ENCODE measurements around the gene KIF26B. TPM values are rescaled to one million over a fixed set of nuclear protein-coding genes. Genes with fewer than 3 reads are reported as not detected.

The KIF26B gene
- total and polyA plus RNA-seq, 2 experiments from 2014 or later: 0.03 to 0.76 TPM

- TF ChIP-seq ZNF462 (CRISPR knock-in tag; IDR thresholded peaks at IDR 0.05): no peak
These were observed 594.3 kb downstream of the KIF26B start (continued) for GRCh38 chr1:245749053-245749452.

- no peaks in the 10 kb centered on the region for H3K79me2 ChIP-seq (replicated peaks; ENCODE audit: insufficient read depth)
- no peak overlapping the region for H3K4me3 ChIP-seq
- DNase-seq (ENCODE audit: low spot score) (no peak), ATAC-seq (no peak)
- Mint-ChIP-seq H3K4me3 (no peak overlapping the region), H3K27ac (no peak overlapping the region), H3K9me3 (peaks cover 12% of the 10 kb centered on the region; the same call in 2 of the 3 replicates), H3K36me3 (ENCODE audit: low read depth) (peaks cover 11% of the 10 kb centered on the region), H3K27me3 (ENCODE audit: insufficient read depth, low read depth, poor library complexity) (no peaks in the 10 kb centered on the region), H3K4me1 (peaks cover 25% of the 10 kb centered on the region)
- H2AFZ ChIP-seq: no peak overlapping the region
- H3K36me3 ChIP-seq (ENCODE audit: insufficient read depth): no peaks in the 10 kb centered on the region
- H3K4me1 ChIP-seq (ENCODE audit: insufficient read depth): peaks cover 10% of the 10 kb centered on the region; the same call in 1 of the 2 replicates
- H3F3A ChIP-seq (replicated peaks; ENCODE audit: low read depth): no peaks in the 10 kb centered on the region
- H3K27ac ChIP-seq (ENCODE audit: low read depth): no peak overlapping the region
- no peaks in the 10 kb centered on the region for H4K20me1 ChIP-seq (replicated peaks; ENCODE audit: insufficient read depth)
- no peaks in the 10 kb centered on the region for H3K9me2 ChIP-seq (ENCODE audit: insufficient read depth)
- no peak overlapping the region for H3K4me2 ChIP-seq
- H3K27me3 ChIP-seq (ENCODE audit: insufficient read depth): no peaks in the 10 kb centered on the region
- TF ChIP-seq CREB1 (CRISPR knock-in tag; IDR thresholded peaks at IDR 0.05; ENCODE audit: low read depth): no peak
- no peak for TF ChIP-seq CTCF (conservative IDR thresholded peaks at IDR 0.05; ENCODE audit: low read depth in 2 of 2)
- no peak for TF ChIP-seq EZH2 (IDR thresholded peaks at IDR 0.05; ENCODE audit: low read depth, unreplicated experiment)
- TF ChIP-seq NANOG (IDR thresholded peaks at IDR 0.05; ENCODE audit: borderline replicate concordance): no peak
- no peak for TF ChIP-seq POLR2AphosphoS5 (IDR thresholded peaks at IDR 0.05; ENCODE audit: low read depth)
- no peak for TF ChIP-seq ZNF331 (CRISPR knock-in tag; IDR thresholded peaks at IDR 0.05; ENCODE audit: low read depth)
- no peak for TF ChIP-seq REST (IDR thresholded peaks at IDR 0.05; ENCODE audit: unreplicated experiment)
These were observed 595.5 kb downstream of the KIF26B start for GRCh38 chr1:245750261-245750660.
